ENCODE measurements around the gene EMP1. TPM values are rescaled to one million over a fixed set of nuclear protein-coding genes. Genes with fewer than 3 reads are reported as not detected.

EMP1 gene
- total and polyA plus RNA-seq, 9 of the 15 experiments (the other 6 are each of a cell fraction or from before 2014, with no cell fraction given), result 0.10 to 0.60 TPM; not detected in 7

DNA sequence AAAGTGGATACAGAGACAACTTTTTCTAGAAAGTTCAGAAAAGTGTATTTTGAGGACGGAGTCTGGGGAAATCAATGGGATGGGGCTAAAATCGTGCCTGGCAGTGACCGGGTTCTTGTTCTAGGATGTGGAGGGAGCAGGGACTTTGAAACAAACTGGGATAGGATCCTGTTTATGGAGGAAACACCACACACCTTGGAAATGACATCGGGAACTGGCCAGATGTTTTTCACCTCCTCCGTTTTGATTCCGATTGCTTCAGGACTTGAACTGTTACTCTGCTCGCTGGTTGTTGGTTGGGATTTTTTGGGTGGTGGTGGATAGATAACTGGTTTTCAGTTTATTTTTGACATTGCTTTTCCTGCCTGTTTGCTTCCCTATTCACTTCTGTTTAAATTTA is 506 bp downstream of the EMP1 start:
- intact Hi-C loops (cut with micrococcal nuclease), result no loop called here
- 0% methylated on average over 6 of the region's 7 CpGs for WGBS (ENCODE audit: insufficient coverage, low coverage, missing lambda C conversion rate)
- no peak overlapping the region for H3K4me2 ChIP-seq (ENCODE audit: insufficient read depth, low read length)
- no peak for DNase-seq (ENCODE audit: extremely low read depth in 1 of 4, low spot score in 3 of 4)
- CTCF ChIA-PET (ENCODE audit: low intra/inter-chr PET ratio), result no interaction called here
- no peaks in the 10 kb centered on the region for H3K79me2 ChIP-seq (ENCODE audit: control insufficient read depth, insufficient read depth, low read length)
- POLR2A ChIA-PET, result no interaction called here
- no peak overlapping the region for H2AFZ ChIP-seq (ENCODE audit: low read depth, low read length)
- H3K4me1 ChIP-seq (replicated peaks in 1 of 2; ENCODE audit: control insufficient read depth in 2 of 2, insufficient read depth in 2 of 2, low read length in 2 of 2), result no peaks in the 10 kb centered on the region
- no TSS peak for BruUV-seq (replicated peaks)
- FAIRE-seq, result no peak
- no peaks in the 10 kb centered on the region for H4K20me1 ChIP-seq (replicated peaks; ENCODE audit: control insufficient read depth, insufficient read depth, low read length)
- no peaks in the 10 kb centered on the region for H3K36me3 ChIP-seq (ENCODE audit: control insufficient read depth, insufficient read depth, low read length)
- no peak overlapping the region for H3K9ac ChIP-seq (ENCODE audit: insufficient read depth in 1 of 2, low read depth in 2 of 2, low read length in 2 of 2)
- no peaks in the 10 kb centered on the region for H3K9me3 ChIP-seq (replicated peaks; ENCODE audit: control insufficient read depth, insufficient read depth, low read depth, low read length)
- peaks cover 0 to 23% of the 10 kb centered on the region in 2 experiments; a peak in 3 of 5 replicates for H3K27me3 ChIP-seq (ENCODE audit: control insufficient read depth in 2 of 2, insufficient read depth in 2 of 2, low read length in 2 of 2)
- in situ Hi-C loops (cut with MboI), result no loop called here
- no peaks in the 10 kb centered on the region for H3K9me1 ChIP-seq (ENCODE audit: control insufficient read depth, insufficient read depth, low read length)
- no peak for ATAC-seq
- H3K27ac ChIP-seq (ENCODE audit: extremely low read depth, low read depth, low read length), result no peak overlapping the region
- H3K4me3 ChIP-seq, result no peak overlapping the region
- TF ChIP-seq, protein P1, sequence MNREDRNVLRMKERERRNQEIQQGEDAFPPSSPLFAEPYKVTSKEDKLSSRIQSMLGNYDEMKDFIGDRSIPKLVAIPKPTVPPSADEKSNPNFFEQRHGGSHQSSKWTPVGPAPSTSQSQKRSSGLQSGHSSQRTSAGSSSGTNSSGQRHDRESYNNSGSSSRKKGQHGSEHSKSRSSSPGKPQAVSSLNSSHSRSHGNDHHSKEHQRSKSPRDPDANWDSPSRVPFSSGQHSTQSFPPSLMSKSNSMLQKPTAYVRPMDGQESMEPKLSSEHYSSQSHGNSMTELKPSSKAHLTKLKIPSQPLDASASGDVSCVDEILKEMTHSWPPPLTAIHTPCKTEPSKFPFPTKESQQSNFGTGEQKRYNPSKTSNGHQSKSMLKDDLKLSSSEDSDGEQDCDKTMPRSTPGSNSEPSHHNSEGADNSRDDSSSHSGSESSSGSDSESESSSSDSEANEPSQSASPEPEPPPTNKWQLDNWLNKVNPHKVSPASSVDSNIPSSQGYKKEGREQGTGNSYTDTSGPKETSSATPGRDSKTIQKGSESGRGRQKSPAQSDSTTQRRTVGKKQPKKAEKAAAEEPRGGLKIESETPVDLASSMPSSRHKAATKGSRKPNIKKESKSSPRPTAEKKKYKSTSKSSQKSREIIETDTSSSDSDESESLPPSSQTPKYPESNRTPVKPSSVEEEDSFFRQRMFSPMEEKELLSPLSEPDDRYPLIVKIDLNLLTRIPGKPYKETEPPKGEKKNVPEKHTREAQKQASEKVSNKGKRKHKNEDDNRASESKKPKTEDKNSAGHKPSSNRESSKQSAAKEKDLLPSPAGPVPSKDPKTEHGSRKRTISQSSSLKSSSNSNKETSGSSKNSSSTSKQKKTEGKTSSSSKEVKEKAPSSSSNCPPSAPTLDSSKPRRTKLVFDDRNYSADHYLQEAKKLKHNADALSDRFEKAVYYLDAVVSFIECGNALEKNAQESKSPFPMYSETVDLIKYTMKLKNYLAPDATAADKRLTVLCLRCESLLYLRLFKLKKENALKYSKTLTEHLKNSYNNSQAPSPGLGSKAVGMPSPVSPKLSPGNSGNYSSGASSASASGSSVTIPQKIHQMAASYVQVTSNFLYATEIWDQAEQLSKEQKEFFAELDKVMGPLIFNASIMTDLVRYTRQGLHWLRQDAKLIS (CRISPR knock-in tag; IDR thresholded peaks at IDR 0.05), result no peak
- TF ChIP-seq SNAPC5 (CRISPR knock-in tag; IDR thresholded peaks at IDR 0.05) (no peak), TRIM25 (IDR thresholded peaks at IDR 0.05; ENCODE audit: borderline replicate concordance) (no peak), CTCF (IDR thresholded peaks at IDR 0.05 in 2 of 3, conservative IDR thresholded peaks at IDR 0.05 in 1 of 3; ENCODE audit: insufficient read depth in 2 of 3, low read depth in 1 of 3, low read length in 3 of 3) (no peak), RCOR1 (IDR thresholded peaks at IDR 0.05; ENCODE audit: borderline replicate concordance in 1 of 2, low read depth in 2 of 2, low read length in 2 of 2) (no peak), RFX5 (IDR thresholded peaks at IDR 0.05; ENCODE audit: low read depth, low read length) (no peak), ZNF184 (CRISPR knock-in tag; IDR thresholded peaks at IDR 0.05) (no peak), NFYB (IDR thresholded peaks at IDR 0.05; ENCODE audit: extremely low read depth, insufficient read length) (no peak), MCM5 (IDR thresholded peaks at IDR 0.05; ENCODE audit: low read depth) (no peak), FUS (optimal IDR thresholded peaks at IDR 0.05; ENCODE audit: low read depth, low read length) (no peak), ATF2 (CRISPR knock-in tag; IDR thresholded peaks at IDR 0.05) (no peak)
- TF ChIP-seq, protein P2, sequence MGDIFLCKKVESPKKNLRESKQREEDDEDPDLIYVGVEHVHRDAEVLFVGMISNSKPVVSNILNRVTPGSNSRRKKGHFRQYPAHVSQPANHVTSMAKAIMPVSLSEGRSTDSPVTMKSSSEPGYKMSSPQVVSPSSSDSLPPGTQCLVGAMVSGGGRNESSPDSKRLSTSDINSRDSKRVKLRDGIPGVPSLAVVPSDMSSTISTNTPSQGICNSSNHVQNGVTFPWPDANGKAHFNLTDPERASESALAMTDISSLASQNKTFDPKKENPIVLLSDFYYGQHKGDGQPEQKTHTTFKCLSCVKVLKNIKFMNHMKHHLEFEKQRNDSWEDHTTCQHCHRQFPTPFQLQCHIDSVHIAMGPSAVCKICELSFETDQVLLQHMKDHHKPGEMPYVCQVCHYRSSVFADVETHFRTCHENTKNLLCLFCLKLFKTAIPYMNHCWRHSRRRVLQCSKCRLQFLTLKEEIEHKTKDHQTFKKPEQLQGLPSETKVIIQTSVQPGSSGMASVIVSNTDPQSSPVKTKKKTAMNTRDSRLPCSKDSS (IDR thresholded peaks at IDR 0.05; ENCODE audit: low read depth, partially characterized antibody), result no peak
